Mucosa of rectum (tissue), 2 donors: ENCODE results near the gene CSNK1A1.
A peak's percentile ranks its signal among the peaks of the same experiment; 100 is the strongest.
"Not testable (repeated sequence)": the region's sequence is repeated elsewhere in the genome, so short reads cannot be mapped to it uniquely, and the experiment has no call there.

ENCODE experiments used
- H3K27ac ChIP-seq, 2 donors: one replicate each; pipeline ENCODE4 v1.7.0; 2013; ENCODE audit warnings: inconsistent platforms in 2 of 2, low read depth in 2 of 2, low read length in 2 of 2
- H3K27me3 ChIP-seq, 2 donors: one replicate each; pipeline ENCODE4 v1.7.0; 2013; ENCODE audit warnings: low read length in 2 of 2; ENCODE audit not compliant: control insufficient read depth in 2 of 2, insufficient read depth in 2 of 2
- H3K36me3 ChIP-seq, 2 donors: one replicate each; pipeline ENCODE4 v1.7.0; 2013; ENCODE audit warnings: low read length in 2 of 2; ENCODE audit not compliant: control insufficient read depth in 2 of 2, insufficient read depth in 2 of 2
- H3K4me1 ChIP-seq, 2 donors: one replicate each; pipeline ENCODE4 v1.7.0; 2013; ENCODE audit warnings: low read length in 2 of 2, mild to moderate bottlenecking in 1 of 2; ENCODE audit not compliant: control insufficient read depth in 2 of 2, insufficient read depth in 2 of 2
- H3K4me3 ChIP-seq, 2 donors: one replicate each; pipeline ENCODE4 v1.7.0; 2013; ENCODE audit warnings: low read length in 2 of 2
- H3K9ac ChIP-seq, 2 donors: one replicate each; pipeline ENCODE4 v1.7.0; 2013; ENCODE audit warnings: low read length in 2 of 2, low read depth in 1 of 2, mild to moderate bottlenecking in 1 of 2
- H3K9me3 ChIP-seq, 2 donors: one replicate each; pipeline ENCODE4 v1.7.0; 2013; ENCODE audit warnings: low read length in 2 of 2; ENCODE audit not compliant: control insufficient read depth in 2 of 2
- donor health status: healthy.
- donor health status: Normal muscosa, but diverticular disease.

Gene CSNK1A1

GRCh38 chr5:149575131-149575530, 23.9 kb upstream of the CSNK1A1 start:
- H3K4me3 ChIP-seq: no peak overlapping the region
- H3K27me3 ChIP-seq: no peaks in the 10 kb centered on the region
- H3K4me1 ChIP-seq: peaks cover 3 to 6% of the 10 kb centered on the region in 2 donors

GRCh38 chr5:149572576-149573231, 21.5 kb upstream of the CSNK1A1 start:
- Histone ChIP-seq H3K36me3 (no peaks in the 10 kb centered on the region), H3K4me3 (no peak overlapping the region), H3K27me3 (no peaks in the 10 kb centered on the region), H3K27ac (peak overlapping the region in 1 of 2 donors; percentile 30), H3K9ac (no peak overlapping the region), H3K9me3 (no peaks in the 10 kb centered on the region), H3K4me1 (peaks cover 3 to 6% of the 10 kb centered on the region in 2 donors)

More at GRCh38 chr5:149575131-149575530, 23.9 kb upstream of the CSNK1A1 start:
- Histone ChIP-seq H3K27ac (no peak overlapping the region), H3K9ac (no peak overlapping the region), H3K9me3 (no peaks in the 10 kb centered on the region), H3K36me3 (no peaks in the 10 kb centered on the region)

GRCh38 chr5:149572170-149572569, 20.9 kb upstream of the CSNK1A1 start:
- Histone ChIP-seq H3K36me3 (no peaks in the 10 kb centered on the region), H3K9me3 (no peaks in the 10 kb centered on the region)

GRCh38 chr5:149567226-149567625, 16.0 kb upstream of the CSNK1A1 start:
- Histone ChIP-seq H3K4me1 (peaks cover 0 to 5% of the 10 kb centered on the region in 2 donors), H3K27me3 (no peaks in the 10 kb centered on the region), H3K36me3 (no peaks in the 10 kb centered on the region), H3K27ac (no peak overlapping the region), H3K4me3 (no peak overlapping the region), H3K9me3 (no peaks in the 10 kb centered on the region), H3K9ac (no peak overlapping the region)

More at GRCh38 chr5:149572170-149572569, 20.9 kb upstream of the CSNK1A1 start:
- H3K4me1 ChIP-seq: peaks cover 3 to 6% of the 10 kb centered on the region in 2 donors
- H3K27ac ChIP-seq: no peak overlapping the region
- no peak overlapping the region for H3K4me3 ChIP-seq
- no peak overlapping the region for H3K9ac ChIP-seq
- no peaks in the 10 kb centered on the region for H3K27me3 ChIP-seq

GRCh38 chr5:149564542-149565140, 13.4 kb upstream of the CSNK1A1 start:
- H3K4me3 ChIP-seq, H3K27me3 ChIP-seq, H3K4me1 ChIP-seq, H3K36me3 ChIP-seq, H3K9me3 ChIP-seq, H3K27ac ChIP-seq, H3K9ac ChIP-seq: not testable (repeated sequence)

- H3K9me3 ChIP-seq: no peaks in the 10 kb centered on the region
- H3K27ac ChIP-seq: peak overlapping the region; percentile 50 to 66
- peak overlapping the region in 1 of 2 donors; percentile 11 for H3K9ac ChIP-seq
- H3K36me3 ChIP-seq: no peaks in the 10 kb centered on the region
- H3K4me1 ChIP-seq: peaks cover 3 to 5% of the 10 kb centered on the region in 2 donors
- H3K4me3 ChIP-seq: no peak overlapping the region
- H3K27me3 ChIP-seq: no peaks in the 10 kb centered on the region
Measured at GRCh38 chr5:149563466-149563865, 12.2 kb upstream of the CSNK1A1 start.

GRCh38 chr5:149561848-149562247, 10.6 kb upstream of the CSNK1A1 start:
- Histone ChIP-seq H3K4me3 (no peak overlapping the region), H3K9ac (no peak overlapping the region), H3K36me3 (no peaks in the 10 kb centered on the region), H3K27ac (peak overlapping the region; percentile 66 to 69), H3K4me1 (peaks cover 3 to 5% of the 10 kb centered on the region in 2 donors), H3K27me3 (no peaks in the 10 kb centered on the region), H3K9me3 (no peaks in the 10 kb centered on the region)

GRCh38 chr5:149559706-149560105, 8.5 kb upstream of the CSNK1A1 start:
- Histone ChIP-seq H3K36me3 (no peaks in the 10 kb centered on the region), H3K27ac (no peak overlapping the region), H3K9me3 (no peaks in the 10 kb centered on the region), H3K4me1 (peaks cover 3 to 5% of the 10 kb centered on the region in 2 donors), H3K9ac (no peak overlapping the region), H3K4me3 (no peak overlapping the region), H3K27me3 (no peaks in the 10 kb centered on the region)

GRCh38 chr5:149552553-149553160, 1.4 kb upstream of the CSNK1A1 start:
- no peak overlapping the region for H3K9ac ChIP-seq
- H3K36me3 ChIP-seq: peaks cover 2 to 8% of the 10 kb centered on the region in 2 donors
- H3K4me1 ChIP-seq: peaks cover 9 to 14% of the 10 kb centered on the region in 2 donors
- H3K9me3 ChIP-seq: no peaks in the 10 kb centered on the region
- no peaks in the 10 kb centered on the region for H3K27me3 ChIP-seq
- H3K27ac ChIP-seq: no peak overlapping the region
- no peak overlapping the region for H3K4me3 ChIP-seq

GRCh38 chr5:149552038-149552494, 827 bp upstream of the CSNK1A1 start:
- Histone ChIP-seq H3K4me3 (peak overlapping the region; percentile 99 to 100), H3K9ac (peak overlapping the region; percentile 90 to 100), H3K27ac (peak overlapping the region; percentile 97 to 99), H3K4me1 (peaks cover 15 to 20% of the 10 kb centered on the region in 2 donors), H3K27me3 (no peaks in the 10 kb centered on the region), H3K9me3 (no peaks in the 10 kb centered on the region), H3K36me3 (peaks cover 2 to 8% of the 10 kb centered on the region in 2 donors)
